ENCODE data around the gene RPTN. TPM values are rescaled to one million over a fixed set of nuclear protein-coding genes. Genes with fewer than 3 reads are reported as not detected.
A peak's percentile ranks its signal among the peaks of the same experiment; 100 is the strongest.

Gene RPTN
- total RNA-seq, 4 donors from 2014 or later = 0.09 to 0.95 (median 0.14) TPM

- WGBS, 2 donors = 6 to 8% methylated on average over 1 of the region's 1 CpG
- intact Hi-C loops (cut with DNase I) = loop anchor here (5.0 kb wide), 1 partner anchor 40 kb away; no protein-coding TSS in a partner anchor
These were observed 16.9 kb downstream of the RPTN start for GRCh38 chr1:152141971-152142584.

GRCh38 chr1:152137215-152137614 is 21.8 kb downstream of the RPTN start:
- Histone ChIP-seq H3K27me3 (peaks cover 0 to 23% (median 0%) of the 10 kb centered on the region in 4 donors), H3K4me1 (peaks cover 0 to 5% (median 0%) of the 10 kb centered on the region in 3 donors), H3K4me3 (no peak overlapping the region), H3K27ac (no peak overlapping the region), H3K9me3 (peaks cover 0 to 12% (median 0%) of the 10 kb centered on the region in 3 donors), H3K36me3 (no peaks in the 10 kb centered on the region)
- intact Hi-C loops (cut with DNase I) = no loop called here
- no peak for TF ChIP-seq CTCF (IDR thresholded peaks at IDR 0.05)
- TF ChIP-seq POLR2A (IDR thresholded peaks at IDR 0.05) = no peak
- DNase-seq = no peak

More at GRCh38 chr1:152141971-152142584, 16.9 kb downstream of the RPTN start:
- H3K27me3 ChIP-seq = peaks cover 0 to 15% (median 0%) of the 10 kb centered on the region in 4 donors
- H3K27ac ChIP-seq = no peak overlapping the region
- peaks cover 0 to 6% (median 0%) of the 10 kb centered on the region in 3 donors for H3K4me1 ChIP-seq
- H3K9me3 ChIP-seq = no peaks in the 10 kb centered on the region
- no peak overlapping the region for H3K4me3 ChIP-seq
- TF ChIP-seq CTCF (IDR thresholded peaks at IDR 0.05) (peak; percentile 19 to 93 (median 90)), POLR2A (IDR thresholded peaks at IDR 0.05) (no peak)
- no peaks in the 10 kb centered on the region for H3K36me3 ChIP-seq
- DNase-seq = no peak

GRCh38 chr1:152130186-152130585 is 28.8 kb downstream of the RPTN start:
- no peak for DNase-seq
- intact Hi-C loops (cut with DNase I) = no loop called here
- Histone ChIP-seq H3K4me3 (no peak overlapping the region), H3K9me3 (peaks cover 0 to 16% (median 0%) of the 10 kb centered on the region in 3 donors), H3K27ac (no peak overlapping the region), H3K36me3 (no peaks in the 10 kb centered on the region), H3K27me3 (peaks cover 0 to 65% (median 0%) of the 10 kb centered on the region in 4 donors), H3K4me1 (no peaks in the 10 kb centered on the region)
- TF ChIP-seq POLR2A (IDR thresholded peaks at IDR 0.05) (no peak), CTCF (IDR thresholded peaks at IDR 0.05) (no peak)

- no peak overlapping the region for H3K27ac ChIP-seq
- intact Hi-C loops (cut with DNase I) = loop anchor here (10.0 kb wide), 1 partner anchor 63 kb away; no protein-coding TSS in a partner anchor
- no peak for TF ChIP-seq CTCF (IDR thresholded peaks at IDR 0.05)
- no peak for TF ChIP-seq POLR2A (IDR thresholded peaks at IDR 0.05)
- peaks cover 0 to 9% (median 0%) of the 10 kb centered on the region in 3 donors for H3K9me3 ChIP-seq
- H3K27me3 ChIP-seq = peaks cover 0 to 72% (median 0%) of the 10 kb centered on the region in 4 donors
- H3K4me3 ChIP-seq = no peak overlapping the region
- DNase-seq = no peak
- H3K36me3 ChIP-seq = no peaks in the 10 kb centered on the region
- H3K4me1 ChIP-seq = no peaks in the 10 kb centered on the region
These were observed 31.4 kb downstream of the RPTN start for GRCh38 chr1:152127673-152128072.

- DNase-seq = no peak
These were observed 33.1 kb downstream of the RPTN start for GRCh38 chr1:152125834-152126443.

More at GRCh38 chr1:152125834-152126443, 33.1 kb downstream of the RPTN start:
- peaks cover 0 to 58% (median 0%) of the 10 kb centered on the region in 4 donors for H3K27me3 ChIP-seq
- 68 to 78% methylated on average over 5 to 6 of the region's 6 CpGs for WGBS, 2 donors
- H3K9me3 ChIP-seq = no peaks in the 10 kb centered on the region
- H3K27ac ChIP-seq = no peak overlapping the region
- no peaks in the 10 kb centered on the region for H3K4me1 ChIP-seq
- intact Hi-C loops (cut with DNase I) = loop anchor here (10.0 kb wide), 1 partner anchor 61 kb away; no protein-coding TSS in a partner anchor
- TF ChIP-seq CTCF (IDR thresholded peaks at IDR 0.05) (no peak), POLR2A (IDR thresholded peaks at IDR 0.05) (no peak)
- H3K36me3 ChIP-seq = no peaks in the 10 kb centered on the region
- H3K4me3 ChIP-seq = no peak overlapping the region

All from esophagus squamous epithelium (tissue), 5 donors.